Erythroblast (primary cell): Measurements from ENCODE around the gene CDYL2.

Source experiments
- GATA1 ChIP-seq: IDR thresholded peaks from 2 replicates; pipeline ENCODE4 v1.6.1; 2011; ENCODE audit warnings: low read depth, mild to moderate bottlenecking, control low read depth, low read length, moderate library complexity
- POLR2A ChIP-seq: IDR thresholded peaks from 2 replicates; pipeline ENCODE4 v1.6.1; 2011; ENCODE audit warnings: mild to moderate bottlenecking, low read length

DNA sequence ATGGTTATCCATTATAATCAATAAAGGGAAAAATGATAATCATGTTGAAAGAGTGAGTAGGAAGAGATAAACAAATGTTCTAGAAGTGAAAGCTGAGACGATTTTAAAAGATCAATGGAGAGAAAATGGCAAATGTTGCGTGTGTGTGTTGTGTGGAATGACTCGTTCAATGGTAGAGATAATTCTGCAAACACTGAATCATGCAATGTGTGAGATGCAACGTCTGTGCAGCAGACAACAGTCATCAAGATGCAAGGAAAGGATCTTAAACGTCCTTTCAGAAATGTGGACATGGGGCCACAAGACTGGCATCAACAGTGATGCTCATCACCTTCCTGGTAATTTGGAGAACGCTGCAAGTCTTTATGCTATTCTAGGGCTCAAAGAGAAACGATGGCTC, 124.4 kb downstream of the CDYL2 start:
- TF ChIP-seq POLR2A (no peak), GATA1 (no peak)
